ENCODE measurements around the gene ROBO2.
A peak's percentile ranks its signal among the peaks of the same experiment; 100 is the strongest.

The ROBO2 gene

DNA sequence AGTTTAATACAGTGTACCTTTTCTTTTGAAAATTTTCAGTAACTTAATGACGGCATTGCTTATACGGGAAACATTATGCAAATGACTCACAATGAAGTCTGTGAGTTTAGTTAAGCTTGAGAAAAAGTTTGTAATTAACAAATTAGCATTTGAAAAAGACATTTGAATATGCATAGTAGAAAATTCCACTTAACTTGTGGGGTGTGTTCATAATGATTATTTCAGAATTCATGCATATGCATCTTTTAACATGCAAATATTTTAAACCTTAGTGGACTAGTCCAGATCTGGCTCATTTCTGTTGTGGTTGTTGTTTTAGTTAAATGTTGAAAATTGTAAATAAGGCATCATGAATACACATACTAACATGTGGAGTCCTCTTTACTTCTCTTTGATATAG is 239.4 kb downstream of the ROBO2 start:
- DNase-seq = no peak

DNA sequence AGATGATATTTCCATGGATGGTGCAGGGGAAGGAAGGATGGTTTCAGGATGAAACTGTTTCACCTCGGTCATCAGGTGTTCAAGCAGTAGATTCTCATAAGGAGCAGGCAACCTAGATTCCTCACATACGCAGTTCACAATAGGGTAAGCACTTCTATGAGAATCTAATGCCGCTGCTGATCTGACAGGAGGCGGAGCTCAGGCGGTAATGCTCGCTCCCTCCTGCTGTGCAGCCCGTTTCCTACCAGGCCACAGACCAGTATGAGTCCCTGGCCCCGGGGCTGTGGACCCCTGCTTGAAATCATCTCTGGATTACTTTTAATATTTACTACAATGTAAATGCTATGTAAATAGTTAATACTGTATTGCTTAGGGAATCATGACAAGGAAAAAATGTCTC is 241.8 kb downstream of the ROBO2 start:
- no peak for DNase-seq

DNA sequence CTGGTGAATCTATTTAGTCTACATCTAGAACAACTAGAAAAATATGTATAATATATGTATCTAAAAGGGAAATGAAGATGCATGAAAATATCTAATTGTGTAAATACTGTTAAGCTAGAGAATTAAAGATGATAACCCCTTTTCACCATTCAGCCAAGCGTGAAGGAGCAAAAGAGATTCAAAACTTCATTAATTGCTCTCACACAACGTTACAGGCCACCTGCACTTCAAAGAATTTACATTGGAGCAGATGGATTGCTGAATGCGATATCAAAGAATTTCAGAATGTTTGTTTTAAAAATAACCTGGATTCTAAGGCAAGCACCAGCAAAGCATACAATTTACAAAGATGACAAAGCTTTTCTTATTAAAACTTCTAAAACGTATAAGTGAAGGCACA is 243.2 kb downstream of the ROBO2 start:
- DNase-seq = peak; percentile 1

DNA sequence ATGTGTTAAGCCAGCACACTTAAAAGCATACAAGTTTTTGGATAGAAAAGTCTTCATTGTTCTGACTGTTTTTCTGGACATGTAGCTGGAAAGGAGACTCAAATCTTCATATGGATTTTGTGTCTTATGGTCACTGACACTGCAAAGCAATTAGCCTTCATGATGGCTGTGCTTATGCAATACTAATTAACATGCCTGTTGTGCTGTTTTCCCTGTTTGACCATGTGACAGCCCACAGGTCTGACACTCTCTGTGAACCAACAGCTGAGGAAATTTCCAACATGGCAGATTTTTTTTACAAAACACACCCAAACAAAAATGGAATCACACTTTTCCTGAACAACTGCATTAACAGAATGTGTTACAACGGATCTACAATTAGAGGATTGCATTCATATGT is 248.4 kb downstream of the ROBO2 start:
- DNase-seq = no peak

DNA sequence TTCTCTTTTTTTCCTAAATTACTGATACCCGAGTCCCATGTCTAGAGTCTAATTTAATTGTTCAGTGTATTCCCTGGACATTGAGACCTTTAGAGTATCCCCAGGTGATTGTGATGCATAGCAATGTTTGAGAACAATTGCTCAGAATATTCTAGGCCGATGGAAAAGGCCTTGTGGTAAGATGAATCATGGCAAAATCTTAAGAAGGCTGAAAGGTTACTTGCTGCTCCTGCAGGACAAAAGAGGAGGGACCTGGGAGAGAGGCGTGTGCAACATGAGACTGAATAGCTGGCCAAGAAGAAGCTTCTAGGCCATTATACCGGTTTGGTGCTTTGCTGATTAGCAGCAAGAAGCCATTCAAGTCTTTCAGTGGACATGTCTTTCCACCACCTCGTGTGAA is 256.6 kb downstream of the ROBO2 start:
- DNase-seq = no peak

DNA sequence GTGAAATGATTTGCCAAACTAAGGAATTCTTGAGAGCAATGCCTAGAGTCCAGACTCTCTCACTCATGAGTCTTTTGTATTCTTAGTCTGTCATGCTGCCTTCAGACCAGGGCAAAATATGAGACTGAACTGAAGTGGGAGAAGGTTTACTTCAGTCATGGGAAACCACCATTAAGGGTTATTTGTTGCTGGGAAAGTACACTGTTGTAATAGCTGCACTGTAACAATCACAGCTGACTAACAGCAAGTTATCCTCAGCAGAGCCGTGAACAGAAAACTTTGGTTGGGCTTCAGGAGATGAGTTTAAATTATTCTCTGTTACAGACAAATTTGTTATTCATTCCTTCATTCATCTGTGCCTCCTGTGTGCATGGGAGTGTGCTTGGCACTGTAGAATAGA is 258.5 kb downstream of the ROBO2 start:
- no peak for DNase-seq

DNA sequence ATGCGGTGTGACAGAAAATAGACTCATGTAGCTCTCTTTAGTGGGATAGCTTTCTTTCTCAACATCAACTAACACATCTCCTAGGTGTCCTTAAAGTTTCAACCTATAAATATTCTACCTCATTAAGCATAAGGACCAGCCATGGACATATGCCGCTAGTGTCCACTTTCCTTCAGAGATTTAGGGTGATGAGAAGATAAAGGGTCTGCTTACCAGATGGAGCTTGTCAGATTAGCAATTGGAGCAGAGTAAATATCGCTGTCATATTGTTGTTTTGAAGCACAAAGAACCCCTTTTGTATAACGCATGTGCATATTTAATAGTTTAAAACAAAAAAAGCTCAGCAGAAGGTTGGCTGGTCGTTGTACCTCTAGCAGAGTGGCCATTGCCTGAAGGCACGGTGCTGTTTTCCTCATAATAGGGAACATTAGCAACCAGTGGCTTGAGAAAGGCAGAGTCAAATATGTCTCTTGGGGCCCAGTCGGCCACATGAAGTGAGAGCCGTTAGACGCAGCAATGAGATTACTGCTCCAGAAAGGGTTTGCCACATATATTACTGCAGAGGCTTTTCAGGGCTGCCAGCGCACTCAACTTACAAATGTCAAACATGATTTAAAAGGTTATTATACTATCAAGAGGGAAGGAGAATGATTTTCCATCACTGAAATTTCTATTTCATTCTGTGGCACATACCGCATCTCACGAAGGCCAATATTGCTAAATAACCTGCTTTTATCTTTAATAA is 264.2 kb downstream of the ROBO2 start:
- DNase-seq = no peak

DNA sequence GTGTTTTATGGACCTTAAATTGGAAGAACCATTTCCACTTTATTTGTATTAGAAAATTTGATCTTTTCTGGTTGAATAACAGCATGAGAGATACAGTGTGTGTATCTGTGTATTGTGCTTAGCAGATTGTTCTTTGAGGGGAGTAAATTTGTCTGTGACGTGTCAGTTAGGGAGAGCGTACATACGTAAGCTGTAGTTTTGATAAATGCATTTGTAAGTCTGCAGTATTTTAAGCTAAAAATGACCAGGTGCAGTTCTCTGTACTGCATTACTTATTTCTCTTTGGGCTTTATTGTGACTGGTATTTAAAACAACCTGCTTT is 264.8 kb downstream of the ROBO2 start:
- no peak for DNase-seq

DNA sequence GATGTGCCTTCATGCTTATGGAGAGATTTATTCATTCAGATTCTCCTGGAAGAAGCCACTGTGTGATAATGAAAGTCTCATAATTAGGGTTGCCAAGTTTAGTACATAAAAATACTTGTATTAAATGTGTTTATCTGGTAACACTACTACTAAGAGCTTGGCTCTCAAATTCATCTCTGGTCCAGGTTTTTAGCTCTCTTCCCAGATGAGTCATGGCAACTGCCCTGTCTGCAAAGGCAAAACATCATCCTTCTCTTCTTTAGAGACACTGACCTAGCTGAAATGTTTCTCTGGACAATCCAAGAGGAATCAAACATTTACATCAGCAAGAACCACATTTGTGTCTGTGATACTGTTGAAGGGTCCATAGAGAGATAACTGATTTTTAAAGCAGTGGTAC is 269.6 kb downstream of the ROBO2 start:
- DNase-seq = no peak

DNA sequence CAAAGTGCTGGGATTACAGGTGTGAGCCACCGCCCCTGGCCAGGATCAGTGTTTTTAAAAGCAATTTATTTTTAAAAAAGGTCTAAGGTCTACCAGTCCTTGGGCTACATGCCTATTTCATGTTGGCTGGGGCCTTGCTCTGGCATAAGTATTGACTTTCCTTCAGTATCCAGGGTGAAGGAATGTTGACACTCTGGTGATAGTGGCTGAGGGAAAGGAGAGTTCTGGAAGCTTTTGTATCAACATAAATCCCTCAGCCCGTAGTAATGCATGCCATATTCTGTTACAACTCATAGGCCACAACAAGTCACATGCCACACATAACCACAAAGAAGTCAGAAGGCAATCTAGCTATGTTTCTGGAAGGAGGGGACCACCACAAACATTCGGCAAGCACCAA is 273.9 kb downstream of the ROBO2 start:
- no peak for DNase-seq

DNA sequence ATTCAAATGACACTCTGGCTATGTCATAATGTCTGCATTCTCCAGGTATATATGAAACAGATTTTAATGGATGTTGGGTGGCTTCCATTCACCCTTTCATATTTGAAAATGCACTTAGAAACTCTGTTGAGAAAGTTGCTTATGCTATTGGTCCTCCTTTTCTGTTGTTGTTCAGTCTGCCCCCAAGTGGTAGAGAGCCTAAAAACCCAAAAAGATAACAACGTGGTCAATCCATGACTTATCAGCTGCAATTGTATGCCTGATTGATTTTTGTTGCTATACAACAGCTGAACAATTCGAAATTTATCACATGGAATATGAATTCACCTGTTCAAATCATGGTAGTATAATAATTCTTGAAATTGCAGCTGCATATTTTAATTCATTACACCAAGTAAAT is 279.8 kb downstream of the ROBO2 start:
- peak; percentile 8 for DNase-seq

DNA sequence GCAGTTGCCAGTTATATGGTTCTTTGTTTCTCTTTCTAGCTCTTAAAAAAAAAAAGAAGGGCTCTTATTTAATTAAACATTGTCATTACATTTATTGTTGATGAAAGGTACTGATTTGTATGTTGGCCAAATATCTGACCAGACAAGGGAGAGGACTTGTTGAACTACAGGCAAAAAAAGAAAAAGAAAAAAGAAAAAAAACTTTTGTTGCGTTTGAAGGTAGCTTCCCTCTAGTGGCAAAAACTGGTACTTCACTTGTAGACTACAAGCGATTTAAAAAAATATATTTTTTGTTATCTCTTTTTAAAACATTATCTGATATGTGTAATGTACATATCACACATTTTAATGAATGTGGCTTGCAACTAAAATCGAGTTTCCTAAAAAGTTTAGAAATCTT is 280.6 kb downstream of the ROBO2 start:
- peak; percentile 48 for DNase-seq

DNA sequence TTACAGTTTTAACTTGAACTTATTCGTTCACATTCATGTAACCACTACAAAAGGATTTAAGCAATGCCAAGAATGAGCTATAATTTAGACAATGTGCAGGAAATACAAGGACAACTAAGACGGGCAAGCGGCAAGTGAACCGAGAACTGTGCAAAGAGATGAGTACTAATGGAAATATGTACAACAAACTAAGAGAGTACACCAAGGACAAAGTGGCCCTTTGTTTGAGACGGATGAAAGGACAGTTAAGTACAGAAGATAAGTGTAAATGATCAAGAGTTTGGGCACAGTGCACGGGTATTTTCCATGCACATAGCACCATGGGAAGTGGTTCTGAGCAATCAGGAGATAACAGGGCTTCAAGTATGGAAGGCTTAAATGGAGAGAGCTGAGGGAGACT is 281.7 kb downstream of the ROBO2 start:
- DNase-seq = no peak

DNA sequence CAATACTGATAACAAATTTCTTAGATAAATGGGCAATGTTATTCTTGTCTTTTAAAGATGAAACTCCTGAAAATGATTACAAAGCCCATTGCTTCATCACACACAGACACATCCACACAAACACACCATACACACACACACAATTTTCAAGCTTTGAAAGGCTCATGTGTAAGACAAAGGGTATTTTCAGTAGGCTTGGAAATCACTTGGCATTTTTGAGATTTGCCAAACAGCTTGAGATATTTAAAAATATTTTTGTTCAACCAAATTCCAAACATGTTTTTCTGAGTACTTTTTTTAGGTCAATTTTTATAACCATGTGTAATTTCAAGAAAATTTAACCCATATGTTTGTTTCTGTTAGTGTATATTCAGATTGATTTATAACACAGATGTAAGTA is 283.7 kb downstream of the ROBO2 start:
- no peak for DNase-seq

DNA sequence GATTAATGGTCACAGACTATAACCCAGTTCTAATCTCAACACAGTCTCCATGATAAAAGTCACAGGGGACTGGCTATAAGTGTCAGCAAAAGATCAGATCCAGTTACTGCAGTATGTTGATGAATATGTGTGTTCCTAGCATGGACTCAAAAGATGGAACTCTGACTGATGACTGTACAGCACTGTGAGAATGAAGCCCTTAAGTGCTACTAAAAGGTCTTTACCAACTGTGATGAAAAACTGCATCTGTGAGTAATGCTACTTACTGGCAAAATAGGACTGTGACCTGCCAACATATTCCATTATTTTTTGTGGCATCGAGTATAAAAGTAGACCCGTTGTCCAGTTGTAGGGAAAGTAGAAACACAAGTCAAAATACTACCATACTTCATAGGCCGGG is 284.2 kb downstream of the ROBO2 start:
- no peak for DNase-seq

DNA sequence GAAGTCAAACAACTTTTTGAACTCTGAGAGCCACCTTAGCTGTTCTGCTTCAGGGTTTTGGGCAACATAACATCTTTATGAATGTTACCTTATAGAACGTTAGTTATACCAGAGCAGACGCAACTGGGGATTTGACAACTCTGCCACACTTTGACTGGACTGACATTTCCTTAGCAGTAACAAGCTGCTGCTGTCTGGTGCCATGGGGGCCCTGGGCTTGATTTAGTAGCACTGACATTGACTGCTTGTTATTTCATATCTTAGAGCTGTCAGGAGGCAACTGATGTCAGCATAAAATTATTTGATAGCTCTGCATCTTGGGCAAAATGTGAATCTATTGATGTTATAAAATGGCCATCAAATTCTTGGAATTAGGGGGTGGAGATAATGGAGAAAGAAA is 285.4 kb downstream of the ROBO2 start:
- DNase-seq = no peak

DNA sequence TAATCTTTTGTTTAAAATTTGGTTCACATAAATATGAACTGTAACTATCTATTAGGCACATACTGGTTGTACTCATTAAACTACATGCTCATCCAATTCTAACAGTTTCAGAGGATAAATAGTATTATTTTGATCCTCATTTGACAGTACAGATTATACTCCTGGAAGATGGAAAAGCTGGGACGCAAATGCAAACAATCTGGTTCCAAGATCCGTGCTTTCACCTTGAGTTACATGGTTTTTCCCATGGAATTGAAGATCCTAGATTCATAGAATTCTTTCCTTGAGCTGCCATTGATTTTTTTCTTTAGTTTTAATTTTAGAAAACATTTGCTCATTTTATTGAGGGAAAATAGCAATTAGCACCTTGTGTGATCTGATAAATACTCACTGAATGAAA is 285.8 kb downstream of the ROBO2 start:
- no peak for DNase-seq

DNA sequence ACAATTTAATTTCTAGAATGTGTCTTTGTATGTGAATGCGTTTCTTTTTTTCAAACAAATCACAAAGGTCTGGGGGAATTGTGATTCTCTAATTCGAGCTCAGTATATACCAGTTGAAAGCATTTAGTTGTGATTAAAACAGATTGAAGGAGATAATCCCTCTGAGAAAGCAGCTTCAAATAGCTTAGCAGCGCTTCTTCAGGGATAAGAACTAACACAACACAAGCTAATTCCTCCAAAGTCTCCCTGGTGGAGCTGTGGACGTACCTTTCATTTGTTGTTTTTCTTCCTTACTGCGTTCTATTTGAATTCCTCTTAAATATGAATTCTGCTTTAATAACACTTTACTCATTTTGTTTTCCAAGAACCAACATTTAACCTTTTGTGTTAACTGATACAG is 286.7 kb downstream of the ROBO2 start:
- no peak for DNase-seq

DNA sequence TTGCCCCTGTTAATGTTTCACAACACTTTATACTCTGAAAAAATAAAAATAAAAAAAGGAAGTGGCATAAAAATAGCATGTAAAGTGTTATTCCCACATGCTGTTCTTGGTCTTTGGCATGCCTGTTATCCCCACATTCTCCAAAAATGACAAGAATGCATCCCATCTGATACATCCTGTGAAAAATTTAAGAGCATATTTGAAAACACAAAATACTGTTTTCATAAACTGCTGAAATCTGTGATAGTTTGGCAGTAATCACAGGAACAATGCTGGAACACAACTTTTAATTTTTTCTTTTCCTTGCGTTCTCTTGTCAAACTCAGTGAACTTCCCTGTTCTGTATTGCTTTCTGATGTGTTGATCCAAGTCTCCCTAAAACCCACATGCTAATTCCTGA is 288.8 kb downstream of the ROBO2 start:
- no peak for DNase-seq

DNA sequence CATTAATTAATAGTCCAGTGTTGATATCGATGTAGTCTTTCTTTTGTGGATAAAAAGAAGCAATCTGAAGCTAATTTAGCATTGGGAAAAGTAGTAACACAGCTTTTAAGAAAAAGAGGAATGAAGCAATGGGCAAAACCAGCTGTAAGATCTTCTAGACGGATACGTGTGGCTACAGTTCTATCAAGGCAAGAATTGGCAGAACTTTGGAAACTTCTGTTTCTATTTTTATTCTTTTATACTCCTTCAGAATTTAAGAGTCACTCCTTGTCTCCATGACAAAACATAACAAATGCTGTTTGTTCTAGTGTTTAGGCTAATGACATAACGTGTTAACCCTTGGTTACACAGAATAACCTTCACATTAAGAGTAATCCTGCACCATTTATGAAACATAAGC is 289.2 kb downstream of the ROBO2 start:
- DNase-seq = no peak

DNA sequence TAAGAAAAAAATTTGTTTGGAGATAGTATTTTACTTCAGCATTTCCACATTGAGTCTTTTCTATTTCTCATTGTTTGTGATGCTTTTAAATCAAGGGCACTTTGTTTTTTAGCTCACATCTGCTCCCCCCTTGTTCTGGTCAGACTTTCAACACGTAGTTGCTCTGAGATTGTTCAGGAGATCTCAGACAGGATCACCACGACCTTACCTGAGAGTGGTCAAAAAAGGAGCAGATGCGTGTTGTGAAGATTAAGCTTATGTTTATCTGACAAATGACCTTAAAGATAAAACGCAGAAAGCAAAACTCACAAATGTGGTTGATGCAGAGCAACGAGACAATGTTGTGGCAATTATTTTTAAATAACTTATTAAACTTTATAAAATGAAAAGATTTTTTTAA is 298.3 kb downstream of the ROBO2 start:
- no peak for DNase-seq

DNA sequence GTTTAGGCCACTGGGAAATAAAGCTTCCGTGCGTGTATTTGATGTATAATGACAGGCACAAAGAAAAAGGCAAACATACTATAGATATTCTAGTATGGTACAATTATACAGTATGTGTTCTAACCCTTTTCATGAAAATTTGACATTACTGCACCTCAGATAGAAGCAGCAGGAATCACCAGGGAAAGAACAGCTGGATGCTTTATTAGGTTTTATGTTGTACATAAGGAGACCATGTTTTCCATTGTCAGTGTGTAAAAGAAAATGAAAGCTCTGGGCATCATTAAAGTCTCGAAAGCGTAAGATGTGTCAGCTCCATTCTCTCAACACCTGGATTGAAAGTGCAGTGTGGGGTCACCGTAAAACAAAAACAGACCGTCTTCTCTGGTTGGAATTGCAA is 302.1 kb downstream of the ROBO2 start:
- DNase-seq = no peak

DNA sequence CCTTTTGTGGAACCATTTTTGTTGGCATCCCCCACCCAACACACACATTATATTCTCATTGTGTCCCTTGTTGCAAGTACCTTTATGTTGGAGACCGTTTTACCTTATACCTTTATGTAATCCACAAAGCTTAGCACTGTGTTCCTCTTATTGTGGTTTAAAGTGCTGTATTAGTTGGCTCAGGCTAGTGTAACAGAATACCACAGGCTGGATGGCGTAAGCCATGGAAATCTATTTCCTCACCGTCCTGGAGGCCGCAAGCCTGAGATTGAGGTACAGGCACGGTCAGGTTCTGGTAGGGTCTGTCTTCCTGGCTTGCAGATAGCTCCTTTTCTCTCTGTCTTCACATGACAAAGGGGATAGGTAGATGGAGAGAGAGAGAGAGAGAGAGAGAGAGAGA is 302.8 kb downstream of the ROBO2 start:
- no peak for DNase-seq

DNA sequence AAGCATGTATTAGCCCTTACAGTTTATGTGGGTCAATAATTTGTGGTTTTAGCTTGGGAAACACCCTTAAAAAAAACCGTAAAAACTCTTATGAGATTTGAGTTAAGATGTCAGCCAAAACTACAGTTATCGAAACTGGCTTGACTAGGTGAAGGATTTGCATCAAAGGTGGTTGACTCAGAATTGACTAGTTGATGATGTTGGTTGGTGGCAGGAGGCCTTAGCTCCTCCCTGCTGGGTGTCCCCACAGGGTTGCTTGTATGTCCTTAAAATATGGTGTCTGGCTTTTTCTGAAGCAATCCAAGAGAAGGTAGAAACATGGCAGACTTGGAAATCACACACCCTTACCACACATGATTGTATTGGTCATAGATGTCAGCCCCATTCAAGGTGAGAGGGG is 305.1 kb downstream of the ROBO2 start:
- no peak for DNase-seq

DNA sequence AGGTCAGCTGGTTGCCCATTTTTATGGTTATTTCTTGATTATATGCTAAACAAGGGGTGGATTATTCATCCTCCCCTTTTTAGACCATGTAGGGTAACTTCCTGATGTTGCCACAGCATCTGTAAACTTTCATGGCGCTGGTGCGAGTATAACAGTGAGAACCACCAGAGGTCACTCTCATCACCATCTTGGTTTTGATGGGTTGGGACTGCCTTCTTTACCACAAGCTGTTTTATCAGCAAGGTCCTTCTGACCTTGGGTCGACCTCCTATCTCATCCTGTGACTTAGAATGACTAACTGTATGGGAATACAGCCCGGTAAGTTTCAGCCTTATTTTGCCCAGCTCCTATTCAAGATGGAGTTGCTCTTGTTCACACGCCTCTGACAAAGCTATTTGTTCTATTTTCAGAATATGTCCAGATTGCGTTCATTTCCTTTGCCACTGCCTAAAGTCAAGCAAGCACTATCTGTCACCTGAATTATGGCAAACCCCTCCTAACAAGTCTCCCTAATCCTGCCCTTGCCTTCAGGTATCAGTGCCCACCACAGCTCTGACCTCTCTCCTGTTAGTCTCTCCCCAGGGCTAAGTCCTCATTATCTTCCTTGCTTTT is 308.5 kb downstream of the ROBO2 start:
- DNase-seq = peak; percentile 29
